ENCODE results near the gene IFT25. TPM values are rescaled to one million over a fixed set of nuclear protein-coding genes. Genes with fewer than 3 reads are reported as not detected.

IFT25 gene
- total and polyA plus RNA-seq, 2 donors (not counting 3 experiments of a cell fraction or from before 2014, with no cell fraction given) = 13.0 to 34.0 TPM

GRCh38 chr1:53949023-53949990, 3.8 kb upstream of the IFT25 start:
- ChIA-PET POLR2A (no interaction called here), CTCF (interaction anchor here (0.6 to 7.6 kb wide), 6 partner anchors 10 to 102 kb away, joined by 3 to 81 read pairs (median 4); no protein-coding TSS in a partner anchor)
- H3K27me3 ChIP-seq (ENCODE audit: control insufficient read depth in 2 of 2, insufficient read depth in 2 of 2, low read length in 2 of 2) = no peaks in the 10 kb centered on the region
- intact Hi-C loops (cut with micrococcal nuclease) = loop anchor here (1.0 kb wide), 2 partner anchors 71 to 88 kb away; no protein-coding TSS in a partner anchor
- H3K79me2 ChIP-seq (ENCODE audit: control insufficient read depth, insufficient read depth, low read length) = peaks cover 36% of the 10 kb centered on the region
- H3K9me1 ChIP-seq (replicated peaks; ENCODE audit: control insufficient read depth, extremely low read depth, insufficient read depth, low read length) = no peaks in the 10 kb centered on the region
- peaks cover 20% of the 10 kb centered on the region for H3K4me1 ChIP-seq (ENCODE audit: control insufficient read depth, extremely low read depth, insufficient read depth, low read length)
- H2AFZ ChIP-seq (ENCODE audit: low read depth, low read length) = no peak overlapping the region
- no peaks in the 10 kb centered on the region for H4K20me1 ChIP-seq (replicated peaks; ENCODE audit: control insufficient read depth, extremely low read depth, insufficient read depth, low read length)
- FAIRE-seq = peak; percentile 78
- no TSS peak for BruUV-seq (replicated peaks)
- H3K9ac ChIP-seq (replicated peaks; ENCODE audit: extremely low read depth, insufficient read depth, low read length) = no peak overlapping the region
- peaks cover 7 to 11% of the 10 kb centered on the region in 2 experiments for H3K36me3 ChIP-seq (ENCODE audit: control insufficient read depth in 2 of 2, extremely low read depth in 1 of 2, insufficient read depth in 2 of 2, low read length in 2 of 2)
- H3K9me3 ChIP-seq (replicated peaks; ENCODE audit: control insufficient read depth, insufficient read depth, low read length) = no peaks in the 10 kb centered on the region
- no peak overlapping the region for H3K27ac ChIP-seq (ENCODE audit: insufficient read depth, low read depth, low read length)
- no peak overlapping the region for H3K4me3 ChIP-seq (replicated peaks in 1 of 3; ENCODE audit: insufficient read depth in 1 of 3, low read depth in 1 of 3, low read length in 3 of 3)
- dilution Hi-C loops (cut with MboI; ENCODE audit: extremely low pct_ligation_motif_present, low sequenced_read_pairs) = no loop called here
- TF ChIP-seq JUN (IDR thresholded peaks at IDR 0.05; ENCODE audit: borderline replicate concordance, insufficient read depth, insufficient read length, low read depth) (no peak), POLR2AphosphoS5 (IDR thresholded peaks at IDR 0.05; ENCODE audit: insufficient read depth, low read depth, low read length) (no peak), CTCF (IDR thresholded peaks at IDR 0.05; ENCODE audit: extremely low read depth in 1 of 2, insufficient read depth in 1 of 2, low read depth in 1 of 2, low read length in 2 of 2) (peak; percentile 44 to 66)
- peak; percentile 33 for DNase-seq (ENCODE audit: low read depth, low spot score)
- no peak overlapping the region for H3K4me2 ChIP-seq (ENCODE audit: insufficient read depth, low read length)

All from endothelial cell of umbilical vein (primary cell).